GM20431 (cell line): Measurements from ENCODE around the gene CTBS.
"Not testable (repeated sequence)": the region's sequence is repeated elsewhere in the genome, so short reads cannot be mapped to it uniquely, and the experiment has no call there.

Experiments
- in situ Hi-C: fragments of 300-500 bp; cut with MseI, MboI; formaldehyde crosslinking; loops from one replicate; pipeline ENCODE4 v1.15.0; 2020; ENCODE audit warnings: low sequenced_read_pairs; ENCODE audit not compliant: unreplicated experiment

Gene CTBS

GRCh38 chr1:84573967-84574842 lies at the start of gene CTBS:
CTBS (minus strand) TSS chr1:84574440; CDS start chr1:84574415, 25 bp downstream.
- in situ Hi-C loops: no loop called here

GRCh38 chr1:84621553-84621952 lies 47.3 kb upstream of the CTBS start:
- in situ Hi-C loops: loop anchor here (10.0 kb wide), 1 partner anchor 177 kb away; no protein-coding TSS in a partner anchor

GRCh38 chr1:84620720-84621313 lies 46.6 kb upstream of the CTBS start:
- in situ Hi-C loops: loop anchor here (10.0 kb wide), 1 partner anchor 176 kb away; no protein-coding TSS in a partner anchor

GRCh38 chr1:84619383-84620102 lies 45.3 kb upstream of the CTBS start:
- in situ Hi-C loops: loop anchor here (10.0 kb wide), 1 partner anchor 175 kb away; no protein-coding TSS in a partner anchor

GRCh38 chr1:84617349-84617748 lies 43.1 kb upstream of the CTBS start:
- in situ Hi-C loops: no loop called here

GRCh38 chr1:84615790-84616189 lies 41.5 kb upstream of the CTBS start:
- in situ Hi-C loops: no loop called here

- in situ Hi-C loops: no loop called here
Observed at GRCh38 chr1:84613887-84614286, 39.6 kb upstream of the CTBS start.

GRCh38 chr1:84613026-84613425 lies 38.8 kb upstream of the CTBS start:
- in situ Hi-C loops: no loop called here

- in situ Hi-C loops: no loop called here
Observed at GRCh38 chr1:84611796-84612195, 37.6 kb upstream of the CTBS start.

GRCh38 chr1:84611091-84611490 lies 36.9 kb upstream of the CTBS start:
- in situ Hi-C loops: no loop called here

- in situ Hi-C loops: no loop called here
Observed at GRCh38 chr1:84606977-84607376, 32.7 kb upstream of the CTBS start.

GRCh38 chr1:84605157-84605556 lies 30.9 kb upstream of the CTBS start:
- in situ Hi-C loops: no loop called here

GRCh38 chr1:84603941-84604830 lies 29.9 kb upstream of the CTBS start:
- in situ Hi-C loops: no loop called here

GRCh38 chr1:84603223-84603622 lies 29.0 kb upstream of the CTBS start:
- in situ Hi-C loops: no loop called here

GRCh38 chr1:84600796-84601195 lies 26.6 kb upstream of the CTBS start:
- in situ Hi-C loops: no loop called here

GRCh38 chr1:84598846-84599741 lies 24.9 kb upstream of the CTBS start:
- in situ Hi-C loops: no loop called here

- in situ Hi-C loops: no loop called here
Observed at GRCh38 chr1:84598418-84598817, 24.2 kb upstream of the CTBS start.

- in situ Hi-C loops: no loop called here
Observed at GRCh38 chr1:84597011-84597410, 22.8 kb upstream of the CTBS start.

- in situ Hi-C loops: not testable (repeated sequence)
Observed at GRCh38 chr1:84594959-84595358, 20.7 kb upstream of the CTBS start.
